H9 (cell line): ENCODE data around the gene TSPYL4. TPM values are rescaled to one million over a fixed set of nuclear protein-coding genes. Genes with fewer than 3 reads are reported as not detected.

Source experiments
- DNase-seq: peaks from one replicate; pipeline ENCODE4 v3.0.0-alpha.2; 2017
- H2AFZ ChIP-seq: one replicate; pipeline ENCODE4 v1.6.1; 2013; ENCODE audit warnings: mild to moderate bottlenecking, low read length, control low read depth, moderate library complexity
- H2AK5ac ChIP-seq: 2 replicates; pipeline ENCODE4 v1.6.1; 2013; ENCODE audit warnings: low read length, control low read depth, mixed read lengths; ENCODE audit not compliant: insufficient read length
- H2BK120ac ChIP-seq: one replicate; pipeline ENCODE4 v1.6.1; 2013; ENCODE audit warnings: low read depth, mild to moderate bottlenecking, low read length, control low read depth, inconsistent platforms; ENCODE audit not compliant: poor library complexity, severe bottlenecking
- H2BK12ac ChIP-seq: 2 replicates; pipeline ENCODE4 v1.6.1; 2013; ENCODE audit warnings: low read length, control low read depth, mixed read lengths, low read depth; ENCODE audit not compliant: insufficient read length
- H2BK15ac ChIP-seq: 2 replicates; pipeline ENCODE4 v1.6.1; 2013; ENCODE audit warnings: low read depth, low read length, control low read depth
- H2BK20ac ChIP-seq: one replicate; pipeline ENCODE4 v1.6.1; 2013; ENCODE audit warnings: low read depth, mild to moderate bottlenecking, low read length, control low read depth, inconsistent platforms; ENCODE audit not compliant: poor library complexity, severe bottlenecking
- H2BK5ac ChIP-seq: 2 replicates; pipeline ENCODE4 v1.6.1; 2013; ENCODE audit warnings: low read length, control low read depth, mixed read lengths; ENCODE audit not compliant: insufficient read length
- H3K14ac ChIP-seq: 2 replicates; pipeline ENCODE4 v1.6.1; 2013; ENCODE audit warnings: low read length, control low read depth; ENCODE audit not compliant: insufficient read depth
- H3K18ac ChIP-seq: 2 replicates; pipeline ENCODE4 v1.6.1; 2013; ENCODE audit warnings: low read depth, mild to moderate bottlenecking, mixed read lengths, low read length, control low read depth; ENCODE audit not compliant: insufficient read length
- H3K23ac ChIP-seq: 2 replicates; pipeline ENCODE4 v1.6.1; 2013; ENCODE audit warnings: low read length, control low read depth, mixed read lengths, low read depth; ENCODE audit not compliant: insufficient read length
- H3K23me2 ChIP-seq: 2 replicates; pipeline ENCODE4 v1.6.1; 2013; ENCODE audit warnings: low read depth, mild to moderate bottlenecking, mixed read lengths, low read length, control low read depth; ENCODE audit not compliant: insufficient read length, poor library complexity, severe bottlenecking
- H3K27ac ChIP-seq: 2 replicates; pipeline ENCODE4 v1.5.1; 2013; ENCODE audit warnings: low read length, control low read depth, mixed read lengths, low read depth; ENCODE audit not compliant: insufficient read length
- H3K27me3 ChIP-seq: 2 replicates; pipeline ENCODE4 v1.6.1; 2013; ENCODE audit warnings: low read length, control low read depth, inconsistent platforms; ENCODE audit not compliant: insufficient read depth
- H3K4ac ChIP-seq: 2 replicates; pipeline ENCODE4 v1.6.1; 2013; ENCODE audit warnings: low read depth, mild to moderate bottlenecking, control low read depth, inconsistent platforms, low read length, moderate library complexity
- H3K4me1 ChIP-seq: 2 replicates; pipeline ENCODE4 v1.6.1; 2013; ENCODE audit warnings: low read length, control low read depth, inconsistent platforms; ENCODE audit not compliant: insufficient read depth
- H3K4me2 ChIP-seq: 2 replicates; pipeline ENCODE4 v1.6.1; 2013; ENCODE audit warnings: low read length, control low read depth, mixed read lengths; ENCODE audit not compliant: insufficient read length, insufficient read depth
- H3K56ac ChIP-seq: 2 replicates; pipeline ENCODE4 v1.6.1; 2013; ENCODE audit warnings: low read depth, mild to moderate bottlenecking, mixed read lengths, low read length, control low read depth; ENCODE audit not compliant: insufficient read length
- H3K79me1 ChIP-seq: 2 replicates; pipeline ENCODE4 v1.6.1; 2013; ENCODE audit warnings: low read depth, mild to moderate bottlenecking, moderate library complexity, low read length, control low read depth, inconsistent platforms; ENCODE audit not compliant: insufficient read depth, poor library complexity, severe bottlenecking
- H3K79me2 ChIP-seq: 2 replicates; pipeline ENCODE4 v1.6.1; 2013; ENCODE audit warnings: low read length, control low read depth, inconsistent platforms; ENCODE audit not compliant: insufficient read depth
- H3K9ac ChIP-seq: 2 replicates; pipeline ENCODE4 v1.6.1; 2013; ENCODE audit warnings: low read length, control low read depth, mixed read lengths; ENCODE audit not compliant: insufficient read length; ENCODE audit errors: extremely low read depth
- H3K9me3 ChIP-seq: one replicate; pipeline ENCODE4 v1.6.1; 2013; ENCODE audit warnings: low read depth, low read length, inconsistent platforms; ENCODE audit not compliant: control insufficient read depth
- H3T11ph ChIP-seq: one replicate; pipeline ENCODE4 v1.6.1; 2013; ENCODE audit warnings: mild to moderate bottlenecking, low read length, control low read depth, inconsistent platforms
- H4K20me1 ChIP-seq: one replicate; pipeline ENCODE4 v1.6.1; 2013; ENCODE audit not compliant: control insufficient read depth, insufficient read length, insufficient read depth
- H4K5ac ChIP-seq: 2 replicates; pipeline ENCODE4 v1.6.1; 2013; ENCODE audit warnings: low read depth, mild to moderate bottlenecking, mixed read lengths, low read length, control low read depth; ENCODE audit not compliant: insufficient read length
- H4K8ac ChIP-seq: replicated peaks from 2 replicates; pipeline ENCODE4 v1.6.1; 2013; ENCODE audit warnings: low read length, control low read depth, mixed read lengths, low read depth; ENCODE audit not compliant: insufficient read length
- H4K91ac ChIP-seq: 2 replicates; pipeline ENCODE4 v1.6.1; 2013; ENCODE audit warnings: low read depth, mild to moderate bottlenecking, moderate library complexity, mixed read lengths, low read length, control low read depth; ENCODE audit not compliant: insufficient read length
- H3K27ac Mint-ChIP-seq, 3 experiments: 2 replicates in 2 of 3; 3 replicates in 1 of 3; pipeline ENCODE4 v1.8.0; 2020 to 2021; ENCODE audit warnings: mixed read lengths in 3 of 3, mild to moderate bottlenecking in 1 of 3, moderate library complexity in 1 of 3
- H3K27me3 Mint-ChIP-seq: 2 replicates; pipeline ENCODE4 v1.8.0; 2021; ENCODE audit warnings: low read depth, mild to moderate bottlenecking, moderate library complexity, mixed read lengths
- H3K36me3 Mint-ChIP-seq, 3 experiments: 2 replicates in 2 of 3; 3 replicates in 1 of 3; pipeline ENCODE4 v1.8.0; 2020 to 2021; ENCODE audit warnings: low read depth in 3 of 3, mixed read lengths in 3 of 3; ENCODE audit not compliant: insufficient read depth in 1 of 3
- H3K4me1 Mint-ChIP-seq, 2 experiments: 2 replicates each; pipeline ENCODE4 v1.8.0; 2020; ENCODE audit warnings: mixed read lengths in 2 of 2
- H3K4me3 Mint-ChIP-seq, 2 experiments: 2 replicates in 1 of 2; 3 replicates in 1 of 2; pipeline ENCODE4 v1.8.0; 2020 to 2021; ENCODE audit warnings: mild to moderate bottlenecking in 2 of 2, mixed read lengths in 2 of 2, moderate library complexity in 1 of 2
- H3K9me3 Mint-ChIP-seq, 2 experiments: 2 replicates in 1 of 2; 3 replicates in 1 of 2; pipeline ENCODE4 v1.8.0; 2020; ENCODE audit warnings: mild to moderate bottlenecking in 2 of 2, mixed read lengths in 2 of 2, moderate library complexity in 1 of 2
- WGBS: extraction: QIAGEN DNeasy Blood & Tissue Kit; methylation state at CpG from one replicate; pipeline ENCODE4 v1.1.7; 2013; ENCODE audit warnings: missing lambda C conversion rate, low lambda C conversion rate, mixed read lengths; ENCODE audit not compliant: insufficient read length; ENCODE audit errors: extremely low coverage; 5-methylcytosine and 5-hydroxymethylcytosine counted together
- total RNA-seq: library from RNA; stranded (reverse); gene quantifications from 2 replicates; pipeline ENCODE4 v1.2.1, GENCODE V29; 2021
- TF ChIP-seq, protein P1 (sequence below): fragments of 200-600 bp; sonication (generic); conservative IDR thresholded peaks from 3 replicates; pipeline ENCODE4 v1.8.0; 2021; ENCODE audit warnings: antibody characterized with exemption, mild to moderate bottlenecking

TSPYL4 gene
- total RNA-seq, 1 experiment from 2014 or later, result 19.0 TPM

DNA sequence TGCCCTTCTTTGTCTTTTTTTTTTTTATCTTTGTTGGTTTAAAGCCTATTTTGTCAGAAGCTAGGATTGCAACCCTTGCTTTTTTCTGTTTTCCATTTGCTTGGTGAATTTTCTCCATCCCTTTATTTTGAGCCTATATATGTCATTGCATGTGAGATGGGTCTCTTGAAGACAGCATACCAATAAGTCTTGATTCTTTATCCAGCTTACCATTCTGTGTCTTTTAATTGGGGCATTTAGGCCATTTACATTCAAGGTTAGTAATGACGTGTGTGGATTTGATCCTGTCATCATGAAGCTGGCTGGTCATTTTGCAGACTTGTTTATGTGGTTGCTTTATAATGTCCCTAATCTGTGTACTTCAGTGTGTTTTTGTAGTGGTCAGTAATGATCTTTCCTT lies 9.5 kb upstream of the TSPYL4 start:
- Mint-ChIP-seq H3K27ac (no peak overlapping the region; a peak in 1 of 7 replicates), H3K36me3 (peaks cover 0 to 4% (median 0%) of the 10 kb centered on the region in 3 experiments; a peak in 3 of 7 replicates), H3K4me3 (no peak overlapping the region), H3K9me3 (no peaks in the 10 kb centered on the region; a peak in 2 of 5 replicates), H3K27me3 (no peaks in the 10 kb centered on the region; the same call in 1 of the 2 replicates), H3K4me1 (no peaks in the 10 kb centered on the region)
- Histone ChIP-seq H4K5ac (no peak overlapping the region), H3K4me1 (no peaks in the 10 kb centered on the region), H3K79me2 (no peaks in the 10 kb centered on the region), H2BK20ac (no peak overlapping the region), H3K79me1 (no peaks in the 10 kb centered on the region), H3K23me2 (no peaks in the 10 kb centered on the region), H2AFZ (no peak overlapping the region), H3K9ac (no peak overlapping the region), H3K4ac (no peak overlapping the region), H2BK15ac (no peak overlapping the region), H3K27ac (no peak overlapping the region), H3K27me3 (no peaks in the 10 kb centered on the region), H4K91ac (no peak overlapping the region), H2AK5ac (no peak overlapping the region), H3K9me3 (no peaks in the 10 kb centered on the region), H2BK120ac (no peak overlapping the region), H2BK12ac (no peak overlapping the region), H4K8ac (no peak overlapping the region), H3K14ac (no peak overlapping the region), H3K4me2 (no peak overlapping the region), H2BK5ac (no peak overlapping the region), H3K56ac (no peak overlapping the region), H3K23ac (no peak overlapping the region), H3K18ac (no peak overlapping the region), H3T11ph (no peak overlapping the region), H4K20me1 (no peaks in the 10 kb centered on the region)
- no peak for DNase-seq
- TF ChIP-seq, protein P1, sequence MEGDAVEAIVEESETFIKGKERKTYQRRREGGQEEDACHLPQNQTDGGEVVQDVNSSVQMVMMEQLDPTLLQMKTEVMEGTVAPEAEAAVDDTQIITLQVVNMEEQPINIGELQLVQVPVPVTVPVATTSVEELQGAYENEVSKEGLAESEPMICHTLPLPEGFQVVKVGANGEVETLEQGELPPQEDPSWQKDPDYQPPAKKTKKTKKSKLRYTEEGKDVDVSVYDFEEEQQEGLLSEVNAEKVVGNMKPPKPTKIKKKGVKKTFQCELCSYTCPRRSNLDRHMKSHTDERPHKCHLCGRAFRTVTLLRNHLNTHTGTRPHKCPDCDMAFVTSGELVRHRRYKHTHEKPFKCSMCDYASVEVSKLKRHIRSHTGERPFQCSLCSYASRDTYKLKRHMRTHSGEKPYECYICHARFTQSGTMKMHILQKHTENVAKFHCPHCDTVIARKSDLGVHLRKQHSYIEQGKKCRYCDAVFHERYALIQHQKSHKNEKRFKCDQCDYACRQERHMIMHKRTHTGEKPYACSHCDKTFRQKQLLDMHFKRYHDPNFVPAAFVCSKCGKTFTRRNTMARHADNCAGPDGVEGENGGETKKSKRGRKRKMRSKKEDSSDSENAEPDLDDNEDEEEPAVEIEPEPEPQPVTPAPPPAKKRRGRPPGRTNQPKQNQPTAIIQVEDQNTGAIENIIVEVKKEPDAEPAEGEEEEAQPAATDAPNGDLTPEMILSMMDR, result no peak
- no CpG with 5 or more reads among the region's 1 CpG for WGBS
